IMR-90 (cell line): Measurements from ENCODE around the gene SETSIP. TPM values are rescaled to one million over a fixed set of nuclear protein-coding genes. Genes with fewer than 3 reads are reported as not detected.

Source experiments
- ATAC-seq: fragments of 200-7000 bp; cut with Tn5 transposase; 2 replicates; pipeline ENCODE4 v1.9.1; 2020; ENCODE audit warnings: low read depth, mild to moderate bottlenecking, moderate library complexity
- BruUV-seq: library from RNA; stranded (reverse); fragments of 400-500 nt; replicated peaks from 2 replicates; lab custom pipeline; 2021; lab: Mats Ljungman, UMichigan
- CTCF ChIA-PET: fragments of 300-600 bp; formaldehyde crosslinking; extraction: SDS; loops from one replicate; lab custom pipeline; 2021; ENCODE audit warnings: antibody characterized with exemption; lab: Yijun Ruan, JAX
- POLR2A ChIA-PET: fragments of 300-600 bp; sonication (Branson Sonifier 250); formaldehyde crosslinking; loops from one replicate; lab custom pipeline; 2022; ENCODE audit warnings: antibody characterized with exemption; ENCODE audit not compliant: unreplicated experiment; lab: Charles Lee
- DNase-seq: peaks from one replicate; pipeline ENCODE4 v3.0.0; 2013
- H2AFZ ChIP-seq: replicated peaks from 2 replicates; pipeline ENCODE3; 2013; ENCODE audit warnings: low read length, mild to moderate bottlenecking; ENCODE audit not compliant: poor library complexity
- H2AK5ac ChIP-seq: 2 replicates; pipeline ENCODE4 v1.6.1; 2013; ENCODE audit warnings: low read depth, low read length, inconsistent platforms
- H2AK9ac ChIP-seq: replicated peaks from 2 replicates; pipeline ENCODE3; 2013; ENCODE audit warnings: mild to moderate bottlenecking, low read depth, low read length, moderate library complexity; ENCODE audit not compliant: poor library complexity
- H2BK120ac ChIP-seq: 2 replicates; pipeline ENCODE4 v1.6.1; 2013; ENCODE audit warnings: low read depth, low read length, inconsistent platforms
- H2BK15ac ChIP-seq: 3 replicates; pipeline ENCODE4 v1.6.1; 2013; ENCODE audit warnings: low read depth, low read length, inconsistent platforms
- H2BK20ac ChIP-seq: 2 replicates; pipeline ENCODE4 v1.6.1; 2013; ENCODE audit warnings: low read depth, mild to moderate bottlenecking, inconsistent platforms, low read length, moderate library complexity
- H2BK5ac ChIP-seq: 2 replicates; pipeline ENCODE4 v1.6.1; 2013; ENCODE audit warnings: mild to moderate bottlenecking, low read depth, low read length, inconsistent platforms; ENCODE audit not compliant: poor library complexity, severe bottlenecking
- H3K14ac ChIP-seq: replicated peaks from 2 replicates; pipeline ENCODE4 v1.6.1; 2013; ENCODE audit warnings: low read depth, low read length, inconsistent platforms
- H3K18ac ChIP-seq: 2 replicates; pipeline ENCODE4 v1.6.1; 2013; ENCODE audit warnings: low read depth, low read length, control low read depth
- H3K23ac ChIP-seq: 2 replicates; pipeline ENCODE4 v1.6.1; 2013; ENCODE audit warnings: low read depth, low read length, inconsistent platforms
- H3K27ac ChIP-seq: 2 replicates; pipeline ENCODE4 v1.5.1; 2013; ENCODE audit warnings: mild to moderate bottlenecking, control low read depth, low read length; ENCODE audit not compliant: insufficient read depth
- H3K27me3 ChIP-seq: 2 replicates; pipeline ENCODE4 v1.6.1; 2013; ENCODE audit warnings: low read length; ENCODE audit not compliant: control insufficient read depth, insufficient read depth
- H3K36me3 ChIP-seq: 2 replicates; pipeline ENCODE4 v1.6.1; 2013; ENCODE audit warnings: low read length, mixed read lengths; ENCODE audit not compliant: control insufficient read depth, insufficient read depth
- H3K4ac ChIP-seq: 2 replicates; pipeline ENCODE4 v1.6.1; 2013; ENCODE audit warnings: low read depth, low read length, inconsistent platforms
- H3K4me1 ChIP-seq: 2 replicates; pipeline ENCODE4 v1.6.1; 2013; ENCODE audit warnings: low read length, mixed read lengths; ENCODE audit not compliant: control insufficient read depth, insufficient read depth
- H3K4me2 ChIP-seq: 2 replicates; pipeline ENCODE4 v1.6.1; 2013; ENCODE audit warnings: low read depth, mild to moderate bottlenecking, control low read depth, low read length, moderate library complexity
- H3K4me3 ChIP-seq: 2 replicates; pipeline ENCODE4 v1.5.1; 2013; ENCODE audit warnings: low read depth, mild to moderate bottlenecking, control low read depth, low read length, moderate library complexity; ENCODE audit not compliant: insufficient read depth
- H3K56ac ChIP-seq: 2 replicates; pipeline ENCODE4 v1.6.1; 2013; ENCODE audit warnings: low read length, inconsistent platforms; ENCODE audit not compliant: insufficient read depth; ENCODE audit errors: extremely low read depth
- H3K79me1 ChIP-seq, 2 experiments: 2 replicates each; pipeline ENCODE4 v1.6.1; 2013; ENCODE audit warnings: low read length in 2 of 2, inconsistent platforms in 1 of 2, low read depth in 1 of 2
- H3K9ac ChIP-seq: 2 replicates; pipeline ENCODE4 v1.6.1; 2013; ENCODE audit warnings: low read depth, low read length, control low read depth
- H3K9me1 ChIP-seq: 2 replicates; pipeline ENCODE4 v1.6.1; 2013; ENCODE audit warnings: low read length, inconsistent platforms; ENCODE audit not compliant: insufficient read depth
- H3K9me3 ChIP-seq: 2 replicates; pipeline ENCODE4 v1.6.1; 2013; ENCODE audit warnings: low read length; ENCODE audit not compliant: control insufficient read depth, insufficient read depth
- H4K20me1 ChIP-seq: 2 replicates; pipeline ENCODE4 v1.6.1; 2013; ENCODE audit warnings: low read length, inconsistent platforms; ENCODE audit not compliant: insufficient read depth
- H4K5ac ChIP-seq: 2 replicates; pipeline ENCODE4 v1.6.1; 2013; ENCODE audit warnings: mild to moderate bottlenecking, low read depth, low read length, control low read depth
- H4K8ac ChIP-seq, 2 experiments: 2 replicates each; pipeline ENCODE4 v1.6.1; 2013; ENCODE audit warnings: low read depth in 2 of 2, low read length in 2 of 2, control low read depth in 1 of 2, inconsistent platforms in 1 of 2
- H4K91ac ChIP-seq: 2 replicates; pipeline ENCODE4 v1.6.1; 2013; ENCODE audit warnings: low read depth, low read length, inconsistent platforms; ENCODE audit not compliant: insufficient read depth
- BHLHE40 ChIP-seq: fragments of 150-350 bp; IDR thresholded peaks from 2 replicates; pipeline ENCODE4 v1.6.1; 2016; ENCODE audit warnings: mild to moderate bottlenecking, low read depth, low read length
- CEBPB ChIP-seq: IDR thresholded peaks from 2 replicates; pipeline ENCODE4 v1.6.1; 2012; ENCODE audit warnings: low read depth, low read length, improper control_type of control experiment
- CHD1 ChIP-seq: IDR thresholded peaks from 2 replicates; pipeline ENCODE4 v1.6.1; 2012; ENCODE audit warnings: low read depth, low read length, improper control_type of control experiment
- CTCF ChIP-seq: conservative IDR thresholded peaks from 2 replicates; pipeline ENCODE4 v1.5.1; 2012; ENCODE audit warnings: mild to moderate bottlenecking, low read depth, low read length, improper control_type of control experiment
- ELK1 ChIP-seq: fragments of 150-350 bp; IDR thresholded peaks from 2 replicates; pipeline ENCODE4 v1.6.1; 2016; ENCODE audit warnings: low read depth, mild to moderate bottlenecking, low read length, moderate library complexity, borderline replicate concordance
- FOS ChIP-seq: fragments of 150-350 bp; IDR thresholded peaks from 2 replicates; pipeline ENCODE4 v1.6.1; 2016; ENCODE audit warnings: low read depth, low read length
- MAFK ChIP-seq: IDR thresholded peaks from 2 replicates; pipeline ENCODE4 v1.6.1; 2012; ENCODE audit warnings: low read depth, low read length, improper control_type of control experiment
- MXI1 ChIP-seq: IDR thresholded peaks from 2 replicates; pipeline ENCODE4 v1.6.1; 2012; ENCODE audit warnings: low read depth, mild to moderate bottlenecking, low read length, moderate library complexity, borderline replicate concordance
- RAD21 ChIP-seq: IDR thresholded peaks from 2 replicates; pipeline ENCODE4 v1.6.1; 2012; ENCODE audit warnings: low read length, improper control_type of control experiment
- RCOR1 ChIP-seq: IDR thresholded peaks from 2 replicates; pipeline ENCODE4 v1.6.1; 2012; ENCODE audit warnings: mild to moderate bottlenecking, low read length, improper control_type of control experiment; ENCODE audit not compliant: insufficient replicate concordance
- RFX5 ChIP-seq: IDR thresholded peaks from 2 replicates; pipeline ENCODE4 v1.8.0; 2012; ENCODE audit warnings: low read depth, mild to moderate bottlenecking, low read length, moderate library complexity
- WGBS, 2 experiments: methylation state at CpG; one replicate each; pipeline versions ENCODE4 v1.1.5 to v1.1.7; 2013; ENCODE audit warnings: missing lambda C conversion rate in 2 of 2; ENCODE audit not compliant: insufficient read length in 1 of 2; ENCODE audit errors: extremely low coverage in 2 of 2; 5-methylcytosine and 5-hydroxymethylcytosine counted together
- dilution Hi-C: fragments of 300-500 bp; cut with HindIII; formaldehyde crosslinking; loops from one replicate; pipeline ENCODE4 v1.14.3; 2018; ENCODE audit warnings: low sequenced_read_pairs; ENCODE audit not compliant: unreplicated experiment
- in situ Hi-C: fragments of 300-500 bp; cut with MboI; formaldehyde crosslinking; loops from 3 replicates; pipeline ENCODE4 v1.14.3; 2019; ENCODE audit warnings: low sequenced_read_pairs, inconsistent platforms, mixed read lengths
- intact Hi-C: fragments of 100-400 bp; cut with micrococcal nuclease; formaldehyde crosslinking; loops from 2 replicates; pipeline ENCODE4 v1.10.0; 2022
- polyA plus RNA-seq, 3 experiments: library from polyadenylated mRNA; depleted of rRNA; stranded (reverse); fragments of >200 nt; gene quantifications; 2 replicates each; pipeline ENCODE4 v1.2.3, GENCODE V29; 2012; ENCODE audit warnings: low replicate concordance in 1 of 3
- total RNA-seq: library from RNA; depleted of rRNA; stranded (reverse); fragments of >200 nt; gene quantifications from 2 replicates; pipeline ENCODE4 v1.2.3, GENCODE V29; 2012

The SETSIP gene
- total and polyA plus RNA-seq, 2 of the 4 experiments (the other 2 are of a cell fraction), result not detected

GRCh38 chr1:92118826-92119225 is 43.6 kb upstream of the SETSIP start:
- BruUV-seq, result no TSS peak
- dilution Hi-C loops, result no loop called here

More at GRCh38 chr1:92118826-92119225, 43.6 kb upstream of the SETSIP start:
- intact Hi-C loops, result no loop called here
- H3K27ac ChIP-seq, result no peak overlapping the region
- no CpG with 5 or more reads among the region's 3 CpGs for WGBS, 2 experiments
- POLR2A ChIA-PET, result interaction anchor here (0.6 kb wide), 2 partner anchors 16 to 55 kb away, joined by 3 to 7 read pairs; no protein-coding TSS in a partner anchor
- no peak overlapping the region for H2AK5ac ChIP-seq
- H4K5ac ChIP-seq, result no peak overlapping the region
- TF ChIP-seq CEBPB, result no peak
- TF ChIP-seq MXI1, result no peak
- TF ChIP-seq BHLHE40, result no peak
- TF ChIP-seq ELK1, result no peak
- no peak for TF ChIP-seq RFX5
- TF ChIP-seq CHD1, result no peak
- TF ChIP-seq MAFK, result no peak
- TF ChIP-seq RAD21, result no peak
- no peak for TF ChIP-seq CTCF
- TF ChIP-seq FOS, result no peak
- TF ChIP-seq RCOR1, result no peak
- H2BK15ac ChIP-seq, result no peak overlapping the region
- H2AK9ac ChIP-seq, result no peak overlapping the region
- H3K4ac ChIP-seq, result no peak overlapping the region
- H4K8ac ChIP-seq, result no peak overlapping the region
- CTCF ChIA-PET, result no interaction called here
- in situ Hi-C loops, result no loop called here
- ATAC-seq (peak; percentile 76; the same call in 1 of the 2 replicates), DNase-seq (peak; percentile 78)
- no peak overlapping the region for H3K23ac ChIP-seq
- H3K79me1 ChIP-seq, result no peaks in the 10 kb centered on the region
- H4K20me1 ChIP-seq, result no peaks in the 10 kb centered on the region
- H3K18ac ChIP-seq, result no peak overlapping the region
- no peaks in the 10 kb centered on the region for H3K9me1 ChIP-seq
- no peaks in the 10 kb centered on the region for H3K9me3 ChIP-seq
- H2BK5ac ChIP-seq, result no peak overlapping the region
- no peak overlapping the region for H3K4me2 ChIP-seq
- H3K4me1 ChIP-seq, result no peaks in the 10 kb centered on the region
- no peaks in the 10 kb centered on the region for H3K36me3 ChIP-seq
- H3K56ac ChIP-seq, result no peak overlapping the region
- no peak overlapping the region for H3K9ac ChIP-seq
- H4K91ac ChIP-seq, result no peak overlapping the region
- H2BK120ac ChIP-seq, result no peak overlapping the region
- no peaks in the 10 kb centered on the region for H3K27me3 ChIP-seq
- H2AFZ ChIP-seq, result no peak overlapping the region
- no peak overlapping the region for H3K4me3 ChIP-seq
- H3K14ac ChIP-seq, result no peak overlapping the region
- H2BK20ac ChIP-seq, result no peak overlapping the region
